ENCODE measurements around the gene MRPL12.

DNA sequence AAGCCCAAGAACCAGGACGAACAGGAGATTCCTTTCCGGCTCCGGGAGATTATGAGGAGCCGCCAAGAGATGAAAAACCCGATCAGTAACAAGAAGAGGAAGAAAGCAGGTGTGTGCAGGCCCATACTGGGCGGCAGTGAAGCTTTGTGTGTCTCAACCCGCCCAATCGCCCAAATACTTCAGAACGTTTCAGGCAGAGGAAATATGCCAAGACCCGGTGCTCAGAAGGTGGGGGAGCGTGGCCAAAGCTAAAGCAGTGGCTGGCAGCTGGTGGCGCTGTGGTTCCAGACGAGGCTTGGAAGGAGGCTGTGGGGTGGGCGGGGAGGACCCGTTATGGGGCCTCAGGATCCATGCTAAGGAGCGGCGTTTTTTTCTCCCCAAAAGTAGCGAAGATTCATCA lies 35.4 kb upstream of the MRPL12 start:
- TF ChIP-seq, protein P1, sequence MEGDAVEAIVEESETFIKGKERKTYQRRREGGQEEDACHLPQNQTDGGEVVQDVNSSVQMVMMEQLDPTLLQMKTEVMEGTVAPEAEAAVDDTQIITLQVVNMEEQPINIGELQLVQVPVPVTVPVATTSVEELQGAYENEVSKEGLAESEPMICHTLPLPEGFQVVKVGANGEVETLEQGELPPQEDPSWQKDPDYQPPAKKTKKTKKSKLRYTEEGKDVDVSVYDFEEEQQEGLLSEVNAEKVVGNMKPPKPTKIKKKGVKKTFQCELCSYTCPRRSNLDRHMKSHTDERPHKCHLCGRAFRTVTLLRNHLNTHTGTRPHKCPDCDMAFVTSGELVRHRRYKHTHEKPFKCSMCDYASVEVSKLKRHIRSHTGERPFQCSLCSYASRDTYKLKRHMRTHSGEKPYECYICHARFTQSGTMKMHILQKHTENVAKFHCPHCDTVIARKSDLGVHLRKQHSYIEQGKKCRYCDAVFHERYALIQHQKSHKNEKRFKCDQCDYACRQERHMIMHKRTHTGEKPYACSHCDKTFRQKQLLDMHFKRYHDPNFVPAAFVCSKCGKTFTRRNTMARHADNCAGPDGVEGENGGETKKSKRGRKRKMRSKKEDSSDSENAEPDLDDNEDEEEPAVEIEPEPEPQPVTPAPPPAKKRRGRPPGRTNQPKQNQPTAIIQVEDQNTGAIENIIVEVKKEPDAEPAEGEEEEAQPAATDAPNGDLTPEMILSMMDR (IDR thresholded peaks at IDR 0.05; ENCODE audit: borderline replicate concordance, extremely low read depth, low read length, poor library complexity, severe bottlenecking): peak; percentile 52
- no peak for TF ChIP-seq EZH2 (IDR thresholded peaks at IDR 0.05; ENCODE audit: borderline replicate concordance, low read depth, low read length, severe bottlenecking)
